IMR-90 (cell line): ENCODE results near the gene ALKBH7.

Experiments used
- RAD21 ChIP-seq: IDR thresholded peaks from 2 replicates; pipeline ENCODE4 v1.6.1; 2012; ENCODE audit warnings: low read length, improper control_type of control experiment
- TF ChIP-seq, protein P1 (sequence below): conservative IDR thresholded peaks from 2 replicates; pipeline ENCODE4 v1.5.1; 2012; ENCODE audit warnings: mild to moderate bottlenecking, low read depth, low read length, improper control_type of control experiment
- TF ChIP-seq, protein P2 (sequence below): fragments of 150-350 bp; IDR thresholded peaks from 2 replicates; pipeline ENCODE4 v1.6.1; 2017; ENCODE audit warnings: mild to moderate bottlenecking, antibody characterized with exemption, low read length, low read depth

DNA sequence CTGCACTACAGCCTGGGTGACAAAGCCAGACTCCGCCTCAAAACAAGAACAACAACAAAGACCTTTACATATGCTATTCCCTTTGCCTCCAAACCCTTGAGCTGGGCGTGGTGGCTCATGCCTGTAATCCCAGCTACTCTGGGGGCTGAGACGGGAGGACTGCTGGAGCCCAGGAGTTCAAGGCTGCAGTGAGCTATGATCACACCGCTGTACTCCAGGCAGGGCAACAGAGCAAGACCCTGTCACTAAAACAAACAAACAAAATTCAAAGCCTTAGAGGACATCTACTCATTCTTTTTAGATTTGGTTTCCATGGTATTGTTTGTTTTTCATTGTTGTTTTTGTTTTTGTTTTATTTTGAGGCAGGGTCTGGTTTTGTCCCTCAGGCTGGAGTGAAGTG is 47.0 kb upstream of the ALKBH7 start:
- TF ChIP-seq RAD21, result no peak
- TF ChIP-seq, protein P1, sequence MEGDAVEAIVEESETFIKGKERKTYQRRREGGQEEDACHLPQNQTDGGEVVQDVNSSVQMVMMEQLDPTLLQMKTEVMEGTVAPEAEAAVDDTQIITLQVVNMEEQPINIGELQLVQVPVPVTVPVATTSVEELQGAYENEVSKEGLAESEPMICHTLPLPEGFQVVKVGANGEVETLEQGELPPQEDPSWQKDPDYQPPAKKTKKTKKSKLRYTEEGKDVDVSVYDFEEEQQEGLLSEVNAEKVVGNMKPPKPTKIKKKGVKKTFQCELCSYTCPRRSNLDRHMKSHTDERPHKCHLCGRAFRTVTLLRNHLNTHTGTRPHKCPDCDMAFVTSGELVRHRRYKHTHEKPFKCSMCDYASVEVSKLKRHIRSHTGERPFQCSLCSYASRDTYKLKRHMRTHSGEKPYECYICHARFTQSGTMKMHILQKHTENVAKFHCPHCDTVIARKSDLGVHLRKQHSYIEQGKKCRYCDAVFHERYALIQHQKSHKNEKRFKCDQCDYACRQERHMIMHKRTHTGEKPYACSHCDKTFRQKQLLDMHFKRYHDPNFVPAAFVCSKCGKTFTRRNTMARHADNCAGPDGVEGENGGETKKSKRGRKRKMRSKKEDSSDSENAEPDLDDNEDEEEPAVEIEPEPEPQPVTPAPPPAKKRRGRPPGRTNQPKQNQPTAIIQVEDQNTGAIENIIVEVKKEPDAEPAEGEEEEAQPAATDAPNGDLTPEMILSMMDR, result no peak
- TF ChIP-seq, protein P2, sequence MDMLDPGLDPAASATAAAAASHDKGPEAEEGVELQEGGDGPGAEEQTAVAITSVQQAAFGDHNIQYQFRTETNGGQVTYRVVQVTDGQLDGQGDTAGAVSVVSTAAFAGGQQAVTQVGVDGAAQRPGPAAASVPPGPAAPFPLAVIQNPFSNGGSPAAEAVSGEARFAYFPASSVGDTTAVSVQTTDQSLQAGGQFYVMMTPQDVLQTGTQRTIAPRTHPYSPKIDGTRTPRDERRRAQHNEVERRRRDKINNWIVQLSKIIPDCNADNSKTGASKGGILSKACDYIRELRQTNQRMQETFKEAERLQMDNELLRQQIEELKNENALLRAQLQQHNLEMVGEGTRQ, result no peak
